Stimulated activated CD8-positive, alpha-beta memory T cell treated with anti-CD3 and anti-CD28 coated beads, Interleukin-12 subunit alpha, Interleukin-12 subunit beta, amount 100 ng/mL, for 24 hours (primary cell): ENCODE results near the gene PDE7B.

Experiments
- DNase-seq: peaks from one replicate; pipeline ENCODE4 v3.0.0-alpha.2; 2020; ENCODE audit errors: extremely low read depth

PDE7B gene

GRCh38 chr6:135851442-135852271 is at the start of gene PDE7B:
TSS of gene PDE7B (plus strand) at chr6:135851701.
- no peak for DNase-seq

DNA sequence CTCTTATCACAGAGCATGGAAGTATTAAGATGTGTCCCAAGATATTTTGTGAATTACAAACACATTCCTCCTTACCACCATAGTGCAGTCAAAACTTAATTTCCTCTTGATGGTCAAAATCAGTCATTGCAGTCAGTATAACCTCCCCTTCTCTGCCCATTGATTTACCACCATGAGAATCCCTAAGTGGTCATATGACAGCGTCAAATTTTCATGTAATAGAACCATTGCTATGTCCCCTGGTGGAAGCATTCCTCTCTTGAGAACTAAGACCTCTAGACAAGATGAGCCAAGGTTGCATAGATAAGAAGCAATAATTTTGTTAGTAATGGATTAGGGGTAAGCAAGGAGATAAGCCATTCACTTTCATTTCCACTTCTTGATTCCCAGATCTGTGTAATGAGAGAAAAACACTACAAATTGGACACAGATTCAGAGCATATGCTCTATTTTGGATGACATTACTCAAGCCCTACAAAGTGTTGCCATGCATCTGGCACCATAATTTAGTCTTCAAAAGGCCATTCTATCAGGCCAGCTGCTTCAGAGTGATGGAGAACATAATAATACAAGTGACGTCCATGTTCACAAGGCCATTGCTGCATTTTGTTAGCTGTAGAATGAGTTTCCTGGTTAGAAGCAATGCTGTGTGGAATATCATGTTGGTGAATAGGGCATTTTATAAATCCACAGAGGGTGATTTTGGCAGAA is 49.6 kb upstream of the PDE7B start:
- no peak for DNase-seq

DNA sequence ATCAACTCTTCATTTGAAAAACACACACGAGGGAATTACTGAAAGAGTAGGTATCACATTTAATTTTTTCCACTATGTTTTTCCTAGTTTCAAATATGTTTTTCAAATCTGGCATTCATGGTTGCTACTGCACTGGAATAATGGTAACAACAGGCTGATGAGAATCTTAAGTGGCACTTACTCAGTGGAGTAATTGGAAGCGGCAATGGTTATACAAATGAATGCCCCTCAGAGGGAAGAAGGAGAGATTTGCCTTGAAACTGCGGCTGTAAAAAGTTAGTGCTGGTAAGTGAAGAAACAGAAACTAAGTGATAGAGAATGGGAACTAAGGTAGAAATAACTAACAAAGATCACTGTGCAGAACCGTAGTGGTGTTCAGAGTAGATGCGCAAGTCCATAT is 41.0 kb upstream of the PDE7B start:
- DNase-seq, result no peak

DNA sequence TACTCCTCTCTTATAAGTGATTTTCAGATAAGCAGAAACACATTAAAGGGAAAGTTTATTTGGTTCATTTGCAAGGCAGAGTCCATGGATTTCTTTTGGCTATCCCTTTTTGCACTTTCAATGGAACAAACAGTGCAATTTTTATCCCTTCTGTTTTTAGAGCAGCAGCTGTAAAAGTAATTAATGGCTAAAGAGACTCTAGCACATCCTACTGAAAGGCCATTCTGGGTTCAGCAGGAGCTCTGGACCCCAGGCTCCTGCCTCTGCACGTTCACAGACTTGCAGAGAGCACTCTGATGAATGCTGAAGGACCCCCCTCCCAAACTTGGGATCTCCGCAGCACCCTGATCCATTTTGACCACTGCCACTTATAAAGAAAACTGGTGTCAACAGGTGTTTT is 40.3 kb upstream of the PDE7B start:
- DNase-seq, result no peak

GRCh38 chr6:135811644-135812526 is 39.6 kb upstream of the PDE7B start:
- DNase-seq, result no peak

GRCh38 chr6:135813401-135813800 is 38.1 kb upstream of the PDE7B start:
- no peak for DNase-seq

DNA sequence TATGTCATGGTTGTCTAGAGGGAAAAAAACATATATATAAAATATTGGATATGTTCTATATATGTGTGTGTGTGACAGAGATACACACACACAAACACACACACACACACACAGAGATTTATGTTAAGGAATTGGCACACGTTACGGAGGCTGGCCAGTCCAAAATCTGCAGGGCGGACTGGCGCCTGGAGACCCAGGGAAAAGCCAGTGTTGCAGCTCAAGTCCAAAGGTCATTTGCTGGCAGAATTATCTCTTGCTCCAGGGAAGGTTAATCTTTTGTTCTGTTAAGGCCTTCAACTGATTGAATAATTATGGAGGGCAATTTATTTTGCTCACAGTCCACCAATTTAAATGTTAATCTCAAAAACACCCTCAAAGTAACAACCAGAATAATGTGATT is 37.5 kb upstream of the PDE7B start:
- no peak for DNase-seq

GRCh38 chr6:135815216-135815615 is 36.3 kb upstream of the PDE7B start:
- no peak for DNase-seq

- DNase-seq, result no peak
Observed at GRCh38 chr6:135817035-135817434, 34.5 kb upstream of the PDE7B start.

DNA sequence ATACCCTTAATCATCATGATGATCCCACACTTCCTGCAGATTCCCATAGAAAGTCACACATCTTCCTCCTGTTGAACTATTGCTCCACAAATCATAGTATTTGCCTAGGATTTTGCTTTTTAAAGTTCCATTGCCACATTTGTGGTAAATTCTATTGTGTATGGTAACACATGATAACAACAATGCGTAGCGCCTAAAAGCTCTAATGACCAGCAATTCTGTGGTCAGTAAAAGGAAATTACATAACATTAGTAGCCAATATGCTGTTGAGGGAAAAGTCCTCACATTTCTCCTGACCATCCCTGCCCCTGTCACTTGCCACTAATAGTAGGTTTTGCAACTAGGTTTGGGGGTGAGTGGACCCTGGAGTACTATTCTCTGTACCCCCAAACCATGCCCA is 31.8 kb upstream of the PDE7B start:
- DNase-seq, result no peak

- no peak for DNase-seq
Observed at GRCh38 chr6:135820340-135820739, 31.2 kb upstream of the PDE7B start.

DNA sequence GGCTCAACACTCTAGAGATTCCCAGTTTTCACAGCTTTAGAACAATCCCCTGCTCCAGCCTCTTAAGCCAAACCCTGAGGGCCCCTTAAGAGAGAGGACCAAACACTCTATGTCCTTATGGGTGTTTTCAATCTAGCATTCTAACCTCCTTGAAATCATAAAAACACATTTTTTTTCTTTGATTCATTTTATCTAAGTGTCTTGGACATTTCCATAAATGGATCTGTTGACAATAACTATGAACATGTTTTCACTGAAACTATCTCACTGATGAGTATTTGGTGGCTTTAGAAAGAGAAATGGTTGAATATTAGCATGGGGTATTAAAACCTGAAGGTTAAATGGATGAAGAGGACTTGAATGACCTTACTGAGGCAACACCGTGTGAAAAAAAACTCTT is 27.6 kb upstream of the PDE7B start:
- DNase-seq, result no peak

- DNase-seq, result no peak
Observed at GRCh38 chr6:135826236-135826804, 25.2 kb upstream of the PDE7B start.

- DNase-seq, result no peak
Observed at GRCh38 chr6:135828021-135828420, 23.5 kb upstream of the PDE7B start.

DNA sequence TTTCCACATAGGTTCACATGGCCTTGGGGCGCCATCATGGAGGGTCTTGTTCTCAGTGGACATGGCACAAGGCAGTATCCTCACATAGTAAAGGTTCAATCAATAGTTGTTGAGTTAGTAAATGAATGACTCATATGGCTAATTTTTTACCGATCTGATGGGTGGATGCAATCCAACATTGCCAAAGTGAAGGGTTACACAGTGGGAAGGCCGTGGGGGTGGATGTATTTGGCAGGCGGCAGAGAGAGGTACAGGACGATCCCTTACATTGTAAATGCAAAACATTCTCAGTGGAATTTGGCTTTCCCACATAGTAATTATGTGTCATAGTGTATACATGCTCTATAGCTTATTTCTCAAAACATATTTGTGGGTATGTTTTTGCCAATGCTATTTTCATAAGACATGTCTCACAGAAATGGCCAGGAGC is 21.0 kb upstream of the PDE7B start:
- DNase-seq, result no peak

DNA sequence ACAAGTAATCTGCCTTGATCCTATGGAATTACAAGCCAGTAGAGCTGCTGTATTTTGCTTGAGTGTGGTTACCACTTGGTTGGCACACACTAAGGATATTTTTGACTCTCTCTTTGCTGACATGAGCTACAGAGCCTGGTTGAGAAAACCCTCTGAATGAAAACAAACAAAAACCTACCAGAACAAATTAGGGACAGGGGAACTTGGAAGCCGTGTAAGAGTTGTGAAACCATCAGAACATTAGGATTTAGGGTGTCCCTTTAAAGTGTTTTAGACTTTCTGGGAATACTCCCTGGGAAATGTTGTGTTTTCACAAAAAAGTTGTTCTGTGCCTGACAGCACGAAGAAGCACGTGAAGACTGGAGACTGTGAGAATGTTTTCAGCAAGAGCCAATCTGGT is 20.5 kb upstream of the PDE7B start:
- no peak for DNase-seq

DNA sequence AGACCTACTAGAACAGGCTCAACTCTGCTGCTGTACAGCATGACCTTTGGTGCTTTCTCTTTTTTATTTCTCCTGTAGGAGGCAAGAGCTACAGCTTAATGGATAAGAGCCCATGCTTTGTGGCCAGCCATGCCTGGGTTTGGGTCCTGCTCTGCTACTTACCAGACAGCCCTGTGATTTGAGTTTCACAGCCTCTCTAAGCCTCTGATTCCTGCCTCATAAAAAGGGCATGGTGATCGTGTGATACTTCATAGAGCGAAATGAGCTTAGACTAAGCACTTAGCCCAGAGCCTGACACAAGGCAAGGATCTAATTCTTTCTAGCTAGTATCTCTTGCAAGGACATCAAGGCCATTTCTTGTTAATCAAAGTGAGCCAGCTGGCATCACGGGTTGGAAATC is 19.3 kb upstream of the PDE7B start:
- no peak for DNase-seq

- DNase-seq, result no peak
Observed at GRCh38 chr6:135833771-135834170, 17.7 kb upstream of the PDE7B start.

DNA sequence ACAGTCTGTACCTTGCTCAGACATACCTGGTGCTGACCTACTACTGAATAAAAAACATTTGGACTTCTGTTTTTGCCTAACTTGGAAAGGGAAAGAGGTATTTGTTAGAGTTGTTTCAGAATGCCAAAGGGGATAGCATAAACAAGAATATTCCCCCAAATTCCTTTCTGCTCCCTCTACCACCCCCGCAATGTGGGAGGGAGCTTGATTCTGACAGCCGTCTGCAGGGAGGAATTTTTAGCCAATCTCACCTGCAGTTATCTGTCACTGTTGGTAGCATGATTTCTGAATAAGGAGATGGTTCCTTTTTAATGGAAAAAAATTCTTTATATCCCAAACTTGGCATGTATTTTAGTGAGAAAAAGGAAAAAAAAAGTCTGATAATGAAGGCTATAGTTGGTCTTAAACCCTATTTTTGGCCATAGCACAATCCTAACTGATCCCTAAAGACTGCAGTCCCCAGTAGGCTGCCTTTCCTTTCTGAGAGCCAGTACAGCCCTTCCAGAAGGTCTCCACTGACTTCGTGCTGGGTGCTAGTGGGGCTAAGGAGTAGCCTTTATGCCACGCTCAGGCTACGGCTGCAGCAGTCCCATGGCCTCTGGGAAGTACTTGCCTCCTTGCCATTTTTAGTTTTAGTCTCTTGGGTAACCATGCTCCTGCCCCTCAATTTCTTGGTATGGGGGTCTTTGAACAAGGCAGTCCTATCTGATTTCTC is 13.6 kb upstream of the PDE7B start:
- DNase-seq, result no peak

DNA sequence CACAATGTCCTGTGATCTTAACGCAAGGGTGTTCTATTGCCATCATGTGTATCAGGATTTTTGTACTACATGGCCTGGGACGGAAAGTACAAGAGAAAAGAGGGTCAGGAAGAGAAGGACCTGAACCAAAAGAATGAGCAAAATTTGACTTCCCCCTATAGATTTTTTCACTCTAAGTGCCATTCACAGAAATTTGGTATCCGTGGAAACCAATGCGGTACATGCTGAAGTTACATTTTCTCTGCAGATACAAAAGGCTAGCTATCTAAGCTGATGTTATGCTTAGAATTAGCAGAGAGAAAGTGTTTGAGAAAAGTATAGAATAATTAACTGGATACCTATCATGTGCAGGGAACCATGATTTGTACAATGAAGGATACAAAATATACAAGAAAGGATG is 12.4 kb upstream of the PDE7B start:
- DNase-seq, result no peak
